Lower leg skin (tissue), 4 donors: Measurements from ENCODE around the gene SEPTIN12. TPM values are rescaled to one million over a fixed set of nuclear protein-coding genes. Genes with fewer than 3 reads are reported as not detected.
"Not testable (repeated sequence)": the region's sequence is repeated elsewhere in the genome, so short reads cannot be mapped to it uniquely, and the experiment has no call there.

Experiments used
- DNase-seq, 2 donors: peaks; one replicate each; pipeline ENCODE4 v3.0.0-alpha.2; 2019; ENCODE audit warnings: low spot score in 2 of 2
- H3K4me3 ChIP-seq: fragments of 200-600 bp; sonication (generic); 2 replicates; pipeline ENCODE4 v1.5.1; 2017; ENCODE audit warnings: mild to moderate bottlenecking, low read depth; ENCODE audit not compliant: poor library complexity, severe bottlenecking
- POLR2A ChIP-seq, 2 donors: fragments of 450-650 bp; IDR thresholded peaks; one replicate each; pipeline ENCODE4 v1.6.1; 2016 to 2017; ENCODE audit warnings: antibody characterized with exemption in 2 of 2, mild to moderate bottlenecking in 1 of 2, moderate library complexity in 1 of 2
- WGBS, 2 donors: methylation state at CpG; one replicate each; pipeline ENCODE4 v1.1.5; 2018; 5-methylcytosine and 5-hydroxymethylcytosine counted together
- intact Hi-C: fragments of 100-400 bp; cut with DNase I; formaldehyde crosslinking; loops from one replicate; pipeline ENCODE4 v1.15.0; 2023; ENCODE audit warnings: low total_unique reads
- total RNA-seq, 4 donors: library from RNA; depleted of rRNA; stranded (reverse); fragments of >200 nt; gene quantifications; one replicate each; pipeline ENCODE4 v1.1.0, GENCODE V29; 2016
- TF ChIP-seq, protein P1 (sequence below), 3 donors: fragments of 450-650 bp; IDR thresholded peaks; one replicate each; pipeline ENCODE4 v1.5.1; 2016; ENCODE audit warnings: antibody characterized with exemption in 3 of 3, mild to moderate bottlenecking in 3 of 3, moderate library complexity in 2 of 3

The SEPTIN12 gene
- total RNA-seq, 4 donors from 2014 or later = not detected

DNA sequence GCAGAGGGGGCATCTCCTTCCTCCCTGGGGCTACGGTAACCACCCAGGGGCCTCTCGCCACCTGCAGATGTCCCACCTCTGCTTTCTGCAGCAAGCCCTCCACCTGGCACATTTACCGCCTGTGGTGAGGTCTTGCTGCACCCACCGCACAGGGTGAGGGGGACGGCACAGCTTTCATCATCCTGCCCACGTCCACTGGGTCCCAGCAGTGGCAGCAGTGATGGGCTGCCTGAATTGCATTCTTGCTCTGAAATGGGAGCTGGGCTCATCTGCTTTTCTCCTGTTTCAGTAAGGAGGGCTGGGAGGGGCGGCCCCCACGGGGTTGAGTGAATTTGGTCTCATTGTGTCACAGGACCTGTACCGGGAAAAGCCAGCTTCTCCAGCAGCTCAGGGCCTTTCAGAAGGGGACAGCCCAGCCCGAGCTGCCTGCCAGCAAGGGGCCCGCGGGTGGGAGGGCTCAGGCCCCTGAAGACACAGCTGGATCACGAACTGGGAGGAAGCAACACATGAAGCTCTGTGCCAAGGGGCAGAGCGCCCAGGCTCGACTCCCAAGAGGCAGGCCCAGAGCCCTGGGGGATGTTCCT is 41.1 kb downstream of the SEPTIN12 start:
- H3K4me3 ChIP-seq = no peak overlapping the region
- TF ChIP-seq, protein P1, sequence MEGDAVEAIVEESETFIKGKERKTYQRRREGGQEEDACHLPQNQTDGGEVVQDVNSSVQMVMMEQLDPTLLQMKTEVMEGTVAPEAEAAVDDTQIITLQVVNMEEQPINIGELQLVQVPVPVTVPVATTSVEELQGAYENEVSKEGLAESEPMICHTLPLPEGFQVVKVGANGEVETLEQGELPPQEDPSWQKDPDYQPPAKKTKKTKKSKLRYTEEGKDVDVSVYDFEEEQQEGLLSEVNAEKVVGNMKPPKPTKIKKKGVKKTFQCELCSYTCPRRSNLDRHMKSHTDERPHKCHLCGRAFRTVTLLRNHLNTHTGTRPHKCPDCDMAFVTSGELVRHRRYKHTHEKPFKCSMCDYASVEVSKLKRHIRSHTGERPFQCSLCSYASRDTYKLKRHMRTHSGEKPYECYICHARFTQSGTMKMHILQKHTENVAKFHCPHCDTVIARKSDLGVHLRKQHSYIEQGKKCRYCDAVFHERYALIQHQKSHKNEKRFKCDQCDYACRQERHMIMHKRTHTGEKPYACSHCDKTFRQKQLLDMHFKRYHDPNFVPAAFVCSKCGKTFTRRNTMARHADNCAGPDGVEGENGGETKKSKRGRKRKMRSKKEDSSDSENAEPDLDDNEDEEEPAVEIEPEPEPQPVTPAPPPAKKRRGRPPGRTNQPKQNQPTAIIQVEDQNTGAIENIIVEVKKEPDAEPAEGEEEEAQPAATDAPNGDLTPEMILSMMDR (IDR thresholded peaks at IDR 0.05) = no peak
- TF ChIP-seq POLR2A (IDR thresholded peaks at IDR 0.05) = no peak
- WGBS, 2 donors = 29 to 43% methylated on average over 13 of the region's 15 CpGs
- no peak for DNase-seq
- intact Hi-C loops = no loop called here

DNA sequence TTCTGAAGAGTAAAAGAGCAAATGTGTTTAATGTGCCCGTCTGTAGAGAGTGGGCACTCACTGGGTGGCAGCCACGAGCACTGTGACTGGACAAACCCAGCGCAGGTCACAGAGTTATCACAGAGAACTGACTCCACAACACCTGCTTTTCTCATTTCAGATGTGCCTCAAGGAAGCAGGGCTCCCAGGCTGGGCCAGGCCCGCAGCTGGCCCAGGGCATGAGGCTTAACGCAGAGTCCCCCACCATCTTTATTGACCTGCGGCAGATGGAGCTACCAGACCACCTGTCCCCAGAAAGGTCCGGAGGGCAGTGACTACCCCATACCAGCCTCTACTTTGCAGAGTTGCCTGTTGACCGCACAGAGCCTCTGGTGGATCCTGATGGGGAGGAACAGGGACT is 41.9 kb downstream of the SEPTIN12 start:
- intact Hi-C loops = no loop called here
- DNase-seq = no peak
- TF ChIP-seq, protein P1 (IDR thresholded peaks at IDR 0.05) = no peak
- no peak for TF ChIP-seq POLR2A (IDR thresholded peaks at IDR 0.05)
- WGBS, 2 donors = 85 to 92% methylated on average over 8 of the region's 8 CpGs
- no peak overlapping the region for H3K4me3 ChIP-seq

GRCh38 chr16:4745274-4745569 is 42.9 kb downstream of the SEPTIN12 start:
- no peak for TF ChIP-seq POLR2A (IDR thresholded peaks at IDR 0.05)
- TF ChIP-seq, protein P1 (IDR thresholded peaks at IDR 0.05) = no peak
- DNase-seq = no peak
- intact Hi-C loops = no loop called here
- no peak overlapping the region for H3K4me3 ChIP-seq
- 86 to 90% methylated on average over 3 of the region's 3 CpGs for WGBS, 2 donors

DNA sequence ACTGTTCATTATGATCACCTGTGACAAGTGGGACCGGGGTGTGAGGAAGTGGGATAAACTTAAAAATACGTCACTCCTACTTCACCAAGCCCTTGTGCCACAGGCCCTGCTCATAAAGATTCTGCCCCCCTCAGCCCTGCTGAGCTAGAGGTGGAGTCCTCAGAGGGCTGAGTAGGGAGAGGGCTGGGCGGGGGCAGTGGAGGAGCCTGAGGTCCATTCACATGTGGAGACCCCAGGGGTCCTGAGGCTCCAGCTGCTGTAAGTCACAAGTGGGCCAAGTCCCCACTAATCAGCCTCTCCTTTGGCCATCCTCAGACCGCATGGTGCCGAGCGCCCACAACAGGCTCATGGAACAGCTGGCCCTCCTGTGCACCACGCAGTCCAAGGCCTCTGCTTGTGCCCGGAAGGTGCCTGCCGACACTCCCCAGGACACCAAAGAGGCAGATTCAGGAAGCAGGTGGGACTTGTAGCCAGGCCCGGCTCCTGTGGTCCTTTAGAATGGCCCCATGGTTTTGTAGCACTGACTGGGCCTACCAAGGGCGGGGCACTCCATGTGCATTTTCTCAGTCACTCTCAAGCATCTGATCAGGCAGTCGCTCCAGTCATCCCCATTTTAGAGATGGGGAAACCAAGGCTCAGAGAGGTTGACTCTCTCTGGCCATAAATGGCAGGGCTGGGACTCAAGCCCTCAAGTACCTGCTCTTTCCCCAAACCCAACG is 43.4 kb downstream of the SEPTIN12 start:
- WGBS, 2 donors = 75 to 77% methylated on average over 9 to 13 of the region's 13 CpGs
- H3K4me3 ChIP-seq = no peak overlapping the region
- intact Hi-C loops = no loop called here
- TF ChIP-seq, protein P1 (IDR thresholded peaks at IDR 0.05) = no peak
- TF ChIP-seq POLR2A (IDR thresholded peaks at IDR 0.05) = no peak
- DNase-seq = no peak

DNA sequence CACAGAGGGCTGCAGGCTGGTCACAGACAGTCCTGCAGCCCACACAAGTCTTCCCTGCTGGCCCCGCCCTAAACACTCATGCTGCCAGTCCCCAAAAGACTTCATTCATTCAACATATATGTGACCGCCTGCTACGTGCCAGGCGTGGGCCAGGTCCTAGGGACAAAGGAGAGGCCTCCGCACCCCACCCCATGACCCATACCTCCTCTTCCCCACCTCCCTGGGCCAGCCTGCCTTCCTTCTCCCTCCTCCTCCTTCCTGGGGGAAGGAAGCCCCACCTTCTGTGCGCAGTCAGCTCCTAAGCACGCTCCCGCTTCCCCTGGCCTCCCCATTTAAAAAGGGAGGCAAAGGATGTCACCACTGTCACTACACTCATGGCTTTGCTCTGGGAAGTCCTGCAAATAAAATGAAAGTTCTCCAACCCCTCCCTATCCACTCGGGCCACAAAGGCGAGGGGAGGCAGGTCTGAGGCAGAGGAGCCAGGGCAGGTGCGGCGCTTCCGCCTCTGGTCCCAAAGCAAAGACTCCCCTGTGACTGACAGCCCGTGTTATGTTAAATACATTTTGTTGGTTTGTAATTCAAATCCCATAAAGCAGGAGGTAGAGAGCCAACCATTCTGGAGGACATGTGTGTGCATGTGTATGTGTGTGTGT is 44.8 kb downstream of the SEPTIN12 start:
- no peak for TF ChIP-seq POLR2A (IDR thresholded peaks at IDR 0.05)
- TF ChIP-seq, protein P1 (IDR thresholded peaks at IDR 0.05) = no peak
- WGBS, 2 donors = 18 to 28% methylated on average over 14 of the region's 14 CpGs
- no peak for DNase-seq
- no peak overlapping the region for H3K4me3 ChIP-seq
- intact Hi-C loops = no loop called here

DNA sequence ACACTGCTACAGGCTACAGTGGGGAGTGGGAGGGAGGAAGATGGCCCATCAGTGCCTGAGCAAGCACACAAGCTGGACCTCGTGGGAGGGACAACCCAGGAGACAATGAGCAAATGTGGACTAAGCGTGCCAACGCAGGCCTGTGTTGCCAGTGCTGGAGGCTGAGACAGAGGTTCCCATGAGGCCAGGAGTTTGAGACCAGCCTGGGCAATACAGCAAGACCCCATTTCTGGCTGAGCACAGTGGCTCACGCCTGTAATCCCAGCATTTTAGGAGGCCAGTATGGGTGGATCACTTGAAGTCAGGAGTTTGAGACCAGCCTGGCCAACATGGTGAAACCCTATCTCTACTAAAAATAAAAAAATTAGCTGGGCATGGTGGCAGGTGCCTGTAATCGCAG is 49.8 kb downstream of the SEPTIN12 start:
- H3K4me3 ChIP-seq, intact Hi-C loops, DNase-seq: not testable (repeated sequence)
- 75 to 80% methylated on average over 5 of the region's 5 CpGs for WGBS, 2 donors
